A172 (cell line): ENCODE data around the gene FARP1. TPM values are rescaled to one million over a fixed set of nuclear protein-coding genes. Genes with fewer than 3 reads are reported as not detected.
A peak's percentile ranks its signal among the peaks of the same experiment; 100 is the strongest.

ENCODE experiments used
- DNase-seq: peaks from one replicate; pipeline ENCODE4 v3.0.0-alpha.2; 2015; ENCODE audit warnings: low spot score
- total RNA-seq: library from RNA; depleted of rRNA; stranded (reverse); fragments of >200 nt; shearing (Covaris generic); gene quantifications from 2 replicates; pipeline ENCODE4 v1.2.3, GENCODE V29; 2014

Gene FARP1
- total RNA-seq, 1 experiment from 2014 or later = 18.2 TPM

DNA sequence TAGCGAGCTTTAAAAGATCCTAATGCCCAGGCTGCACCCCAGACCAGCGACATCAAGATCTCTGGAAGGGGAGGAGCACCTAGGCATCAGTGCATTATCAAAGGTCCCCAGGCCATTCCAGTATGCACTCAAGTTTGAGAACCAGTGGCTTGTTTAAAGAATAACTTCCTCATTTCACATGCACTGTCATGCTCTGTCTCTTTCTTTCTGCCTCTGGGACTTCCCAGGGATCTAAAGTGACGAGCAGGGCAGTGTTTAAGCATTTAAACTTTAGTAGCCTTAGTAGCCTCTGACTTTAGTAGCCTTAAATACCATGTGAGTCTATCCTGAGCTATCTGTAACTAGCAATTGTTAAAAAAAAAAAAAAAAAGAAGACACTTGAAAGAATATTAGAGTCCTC lies 8.9 kb upstream of the FARP1 start:
- DNase-seq = no peak

DNA sequence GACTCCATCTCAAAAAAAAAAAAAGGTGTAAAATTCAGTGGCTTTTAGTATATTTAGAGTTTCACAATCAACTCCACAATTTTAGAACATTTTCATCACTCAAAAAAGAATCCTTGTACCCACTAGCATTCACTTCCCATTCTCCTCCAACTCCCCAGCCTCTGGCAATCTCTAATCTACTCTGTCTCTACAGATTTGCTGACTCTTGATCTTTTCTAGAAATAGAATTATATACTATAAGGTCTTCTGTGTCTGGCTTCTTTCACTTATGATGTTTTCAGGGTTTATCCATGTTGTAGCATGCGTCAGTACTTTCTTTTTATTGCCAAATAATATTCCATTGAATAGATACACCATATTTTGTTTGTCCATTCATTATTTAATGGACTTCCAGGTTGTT lies 8.0 kb upstream of the FARP1 start:
- no peak for DNase-seq

GRCh38 chr13:98141091-98141490 lies 1.8 kb upstream of the FARP1 start:
- no peak for DNase-seq

GRCh38 chr13:98141509-98142379 lies 1.1 kb upstream of the FARP1 start:
- DNase-seq = no peak

- no peak for DNase-seq
Observed at GRCh38 chr13:98143157-98143553, 261 bp downstream of the FARP1 start.

DNA sequence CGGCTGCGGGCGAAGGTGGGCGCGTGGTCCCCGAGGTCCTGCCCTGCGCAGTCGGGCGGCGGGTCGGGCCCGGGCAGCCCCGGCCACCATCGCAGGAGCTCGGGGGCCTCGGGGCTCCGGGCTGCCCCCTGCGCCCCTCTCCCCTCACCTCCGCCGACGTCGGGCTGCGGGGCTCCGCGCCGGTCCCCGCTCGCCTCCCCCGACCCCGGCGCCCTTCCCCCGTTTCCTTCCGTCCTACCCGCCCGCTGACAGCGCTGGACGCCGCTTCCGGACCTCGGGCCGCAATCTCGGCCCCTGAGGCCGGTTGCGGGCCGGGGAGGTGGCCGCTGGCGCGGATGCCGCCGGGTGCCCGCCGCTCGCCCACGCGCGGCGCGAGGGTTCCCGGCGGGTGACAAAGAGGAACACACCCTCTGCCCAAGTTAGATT lies 720 bp downstream of the FARP1 start:
- DNase-seq = no peak

GRCh38 chr13:98144027-98144741 lies 1.3 kb downstream of the FARP1 start:
- no peak for DNase-seq

GRCh38 chr13:98144801-98145350 lies 2.0 kb downstream of the FARP1 start:
- peak; percentile 31 for DNase-seq

DNA sequence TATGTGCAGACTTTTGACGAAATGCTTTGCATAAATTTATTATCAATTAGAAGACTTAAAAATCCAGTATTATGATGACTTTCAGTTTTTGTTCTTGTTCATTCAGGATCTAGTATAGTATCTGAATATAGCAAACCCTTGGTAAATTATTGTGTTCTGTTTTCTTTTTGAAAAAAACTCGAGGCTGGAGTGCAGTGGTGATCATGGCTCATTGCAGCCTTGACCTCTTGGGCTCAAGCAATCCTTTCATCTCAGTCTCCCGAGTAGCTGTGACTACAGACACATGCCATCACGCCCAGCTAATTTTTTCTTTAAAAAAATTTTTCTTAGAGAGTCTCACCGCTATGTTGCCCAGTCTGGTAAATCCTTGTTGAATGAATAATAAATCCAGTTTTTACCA lies 4.6 kb downstream of the FARP1 start:
- no peak for DNase-seq

GRCh38 chr13:98150832-98151479 lies 8.1 kb downstream of the FARP1 start:
- no peak for DNase-seq

GRCh38 chr13:98155475-98156109 lies 12.7 kb downstream of the FARP1 start:
- DNase-seq = peak; percentile 43

DNA sequence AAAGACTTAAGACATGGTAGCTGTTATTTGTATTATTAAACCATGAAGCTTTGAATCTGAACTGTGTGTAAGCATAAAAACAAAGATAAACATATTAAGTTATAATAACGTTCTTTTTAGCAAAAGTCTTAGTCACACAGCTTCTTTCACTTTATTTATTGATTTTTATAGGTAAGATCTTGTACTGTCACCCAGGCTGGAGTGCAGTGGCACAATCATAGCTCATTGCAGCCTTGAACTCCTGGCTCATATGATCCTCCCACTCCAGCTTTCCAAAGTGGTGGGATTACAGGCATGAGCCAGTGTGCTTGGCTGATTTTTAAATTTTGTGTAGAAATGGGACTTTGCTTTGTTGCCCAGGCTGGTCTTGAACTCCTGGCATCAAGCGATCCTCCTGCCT lies 13.4 kb downstream of the FARP1 start:
- no peak for DNase-seq

- DNase-seq = no peak
Observed at GRCh38 chr13:98157188-98157587, 14.3 kb downstream of the FARP1 start.

GRCh38 chr13:98157609-98158008 lies 14.7 kb downstream of the FARP1 start:
- no peak for DNase-seq

DNA sequence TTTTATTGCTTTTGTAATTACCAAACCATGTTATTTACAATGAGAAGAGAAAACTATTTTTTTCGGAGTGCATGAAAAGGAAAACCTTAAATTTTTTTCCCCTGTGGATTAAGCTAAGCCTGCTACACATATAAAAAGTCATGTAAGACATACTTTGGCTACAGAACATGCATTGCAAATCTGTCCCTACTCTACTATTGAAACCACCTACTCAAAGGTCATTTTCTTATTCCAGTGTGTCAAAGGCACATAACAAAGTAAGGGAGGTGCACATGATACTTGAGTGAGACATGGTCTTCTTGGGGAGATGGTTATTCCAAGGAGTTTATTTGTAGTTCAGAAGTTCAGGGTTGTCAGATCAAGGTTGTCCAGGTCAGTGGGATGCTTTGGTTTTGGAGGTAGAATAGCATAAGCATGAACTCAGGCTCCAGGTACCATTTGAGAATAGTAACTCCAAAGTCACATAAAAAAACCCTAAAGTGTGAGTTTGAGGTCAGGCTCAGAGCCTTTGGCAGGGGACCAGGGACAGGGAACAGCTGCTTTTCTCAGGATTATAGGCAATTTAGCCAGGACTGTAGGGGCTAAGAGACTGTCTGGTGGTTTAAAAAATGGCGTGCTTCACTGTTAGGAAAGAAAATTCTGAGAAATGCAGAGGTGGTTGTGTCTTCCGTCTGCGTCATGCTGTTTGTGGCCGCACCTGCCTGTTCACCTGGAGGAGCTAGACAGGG lies 15.4 kb downstream of the FARP1 start:
- DNase-seq = no peak

GRCh38 chr13:98162935-98163334 lies 20.0 kb downstream of the FARP1 start:
- no peak for DNase-seq

DNA sequence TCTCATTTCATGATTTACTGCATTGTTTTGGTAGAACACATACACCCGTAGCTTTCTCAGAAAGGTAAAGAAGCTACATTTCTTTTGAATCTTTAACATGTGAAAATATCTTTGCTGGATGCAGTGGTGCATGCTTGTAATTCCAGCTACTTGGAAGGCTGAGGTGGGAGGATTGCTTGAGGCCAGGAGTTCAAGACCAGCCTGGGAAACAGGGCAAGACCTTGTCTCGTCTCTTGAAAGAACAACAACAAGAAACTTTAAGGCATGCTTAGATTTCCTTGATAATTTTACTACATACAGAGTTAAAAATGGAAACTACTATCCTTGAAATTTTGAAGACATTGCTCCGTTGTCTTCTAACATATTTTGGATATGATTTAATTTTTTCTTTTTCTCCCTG lies 26.4 kb downstream of the FARP1 start:
- no peak for DNase-seq

GRCh38 chr13:98171900-98172589 lies 29.2 kb downstream of the FARP1 start:
- DNase-seq = peak; percentile 72

DNA sequence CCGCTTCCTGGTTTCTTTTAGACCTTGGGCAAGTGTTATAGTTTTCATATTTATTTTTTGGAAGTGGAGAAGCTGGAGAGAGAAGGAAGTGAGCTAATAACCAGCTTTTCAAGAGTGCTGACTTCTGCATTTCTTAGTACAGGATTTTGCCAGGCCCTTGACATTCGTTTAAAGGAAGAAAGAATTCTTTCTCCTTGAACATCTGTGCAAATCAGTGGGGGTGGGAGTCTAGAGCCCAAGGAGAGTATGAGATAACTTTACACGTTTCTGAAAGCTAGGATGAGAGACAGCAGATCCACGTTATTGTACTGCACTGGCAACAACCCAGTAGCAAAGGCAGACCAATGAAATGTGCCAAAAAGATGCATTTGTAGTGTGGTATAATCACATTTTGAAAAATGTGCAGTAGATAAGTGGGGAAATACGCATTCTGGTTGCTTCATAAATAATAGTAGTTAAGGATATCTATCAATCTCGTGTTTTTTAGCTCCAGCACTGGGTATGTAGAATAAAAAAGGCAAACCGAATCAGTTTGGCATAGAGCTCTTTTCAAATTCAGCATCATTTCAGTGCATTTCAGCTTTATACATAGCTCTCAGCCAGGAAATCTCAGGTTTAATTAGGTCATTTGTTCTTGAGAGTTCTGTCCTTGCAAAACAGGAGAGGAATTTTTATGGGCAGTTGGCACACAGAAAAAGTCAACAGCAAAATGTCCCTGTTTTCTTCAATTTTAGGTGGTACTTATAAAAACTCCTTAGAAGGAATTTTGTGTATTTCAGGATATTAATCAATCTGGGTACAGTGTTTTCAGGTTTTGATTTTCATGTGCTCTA lies 29.9 kb downstream of the FARP1 start:
- DNase-seq = peak; percentile 19
